Naive thymus-derived CD4-positive, alpha-beta T cell (primary cell): ENCODE data around the gene BATF3. TPM values are rescaled to one million over a fixed set of nuclear protein-coding genes. Genes with fewer than 3 reads are reported as not detected.
A peak's percentile ranks its signal among the peaks of the same experiment; 100 is the strongest.

Experiments
- ATAC-seq: fragments of 150-1000 bp; cut with Tn5 transposase; 2 replicates; pipeline ENCODE4 v1.10.0; 2021; ENCODE audit warnings: mild to moderate bottlenecking, moderate library complexity
- CTCF ChIA-PET: fragments of 350-600 bp; sonication (Branson Sonifier 250); formaldehyde crosslinking; loops from one replicate; lab custom pipeline; 2021; ENCODE audit warnings: antibody characterized with exemption; lab: Charles Lee
- POLR2A ChIA-PET: fragments of 350-600 bp; sonication (Branson Sonifier 250); formaldehyde crosslinking; loops from one replicate; lab custom pipeline; 2021; ENCODE audit warnings: antibody characterized with exemption, inconsistent platforms; lab: Charles Lee
- DNase-seq, 9 donors: peaks; one replicate each; pipeline versions ENCODE4 v3.0.0 to v3.0.0-alpha.2; 2020 to 2022; ENCODE audit warnings: mixed read lengths in 1 of 9
- H3K27ac ChIP-seq: one replicate; pipeline ENCODE4 v1.7.0; 2013; ENCODE audit warnings: mild to moderate bottlenecking, low read depth, low read length, moderate library complexity
- H3K27me3 ChIP-seq, 2 donors: one replicate each; pipeline ENCODE4 v1.7.0; 2013; ENCODE audit warnings: low read length in 2 of 2, mild to moderate bottlenecking in 2 of 2, moderate library complexity in 2 of 2; ENCODE audit not compliant: control insufficient read depth in 2 of 2, insufficient read depth in 2 of 2
- H3K36me3 ChIP-seq, 3 experiments: 1 replicate in 2 of 3; 2 replicates in 1 of 3; pipeline ENCODE4 v1.7.0; 2013; ENCODE audit warnings: low read length in 3 of 3, mild to moderate bottlenecking in 3 of 3, moderate library complexity in 1 of 3; ENCODE audit not compliant: insufficient read depth in 3 of 3, control insufficient read depth in 2 of 3
- H3K4me1 ChIP-seq, 2 donors: one replicate each; pipeline ENCODE4 v1.7.0; 2013; ENCODE audit warnings: low read length in 2 of 2, mild to moderate bottlenecking in 2 of 2, moderate library complexity in 1 of 2; ENCODE audit not compliant: control insufficient read depth in 2 of 2, insufficient read depth in 2 of 2
- H3K4me3 ChIP-seq: 2 replicates; pipeline ENCODE4 v1.7.0; 2013; ENCODE audit warnings: mild to moderate bottlenecking, low read length
- H3K9me3 ChIP-seq, 3 experiments: 1 replicate in 2 of 3; 2 replicates in 1 of 3; pipeline ENCODE4 v1.7.0; 2013; ENCODE audit warnings: low read length in 3 of 3; ENCODE audit not compliant: control insufficient read depth in 2 of 3
- H3K27ac Mint-ChIP-seq, 9 donors: one replicate each; pipeline ENCODE4 v1.8.0; 2020 to 2022; ENCODE audit warnings: mixed read lengths in 9 of 9, mild to moderate bottlenecking in 8 of 9, moderate library complexity in 5 of 9, inconsistent platforms in 2 of 9
- H3K27me3 Mint-ChIP-seq, 5 donors: one replicate each; pipeline ENCODE4 v1.8.0; 2021 to 2022; ENCODE audit warnings: mixed read lengths in 5 of 5, mild to moderate bottlenecking in 1 of 5
- H3K36me3 Mint-ChIP-seq, 5 donors: one replicate each; pipeline ENCODE4 v1.8.0; 2020 to 2022; ENCODE audit warnings: mixed read lengths in 5 of 5, mild to moderate bottlenecking in 3 of 5, inconsistent platforms in 1 of 5
- H3K4me1 Mint-ChIP-seq, 7 donors: one replicate each; pipeline ENCODE4 v1.8.0; 2020 to 2022; ENCODE audit warnings: mixed read lengths in 7 of 7, mild to moderate bottlenecking in 3 of 7, inconsistent platforms in 1 of 7
- H3K4me3 Mint-ChIP-seq, 10 donors: one replicate each; pipeline ENCODE4 v1.8.0; 2020 to 2022; ENCODE audit warnings: mild to moderate bottlenecking in 10 of 10, mixed read lengths in 10 of 10, moderate library complexity in 6 of 10, inconsistent platforms in 2 of 10
- H3K9me3 Mint-ChIP-seq, 11 donors: one replicate each; pipeline ENCODE4 v1.8.0; 2020 to 2022; ENCODE audit warnings: mixed read lengths in 11 of 11, mild to moderate bottlenecking in 4 of 11, inconsistent platforms in 1 of 11, moderate library complexity in 1 of 11
- intact Hi-C, 2 donors: fragments of 100-400 bp; cut with micrococcal nuclease; formaldehyde crosslinking; loops; one replicate each; pipeline ENCODE4 v1.15.1; 2023
- polyA plus RNA-seq, 2 donors: library from polyadenylated mRNA; unstranded; fragments of 300-500 nt; fragmentation: Illumina TruSeq; gene quantifications; one replicate each; pipeline ENCODE4 v1.2.3, GENCODE V29; 2021
- total RNA-seq, 6 experiments: library from RNA in 5 of 6; stranded (reverse) in 5 of 6; gene quantifications; 1 replicate in 5 of 6; 2 replicates in 1 of 6; pipeline ENCODE4 v1.2.3 and lab custom pipeline; 2021 to 2026

The BATF3 gene
- total and polyA plus RNA-seq, 7 experiments from 2014 or later, result 0.27 to 40.2 (median 1.1) TPM

GRCh38 chr1:212700892-212701819 is 1.5 kb upstream of the BATF3 start:
- Mint-ChIP-seq H3K27ac (peak overlapping the region; percentile 40 to 91 (median 68)), H3K27me3 (peaks cover 0 to 31% (median 4%) of the 10 kb centered on the region in 5 donors), H3K9me3 (no peaks in the 10 kb centered on the region), H3K4me1 (peaks cover 28 to 51% (median 41%) of the 10 kb centered on the region in 7 donors), H3K4me3 (peak overlapping the region; percentile 83 to 91 (median 88)), H3K36me3 (peaks cover 0 to 7% (median 0%) of the 10 kb centered on the region in 5 donors)
- Histone ChIP-seq H3K4me1 (peaks cover 9 to 20% of the 10 kb centered on the region in 2 donors), H3K36me3 (no peaks in the 10 kb centered on the region), H3K9me3 (no peaks in the 10 kb centered on the region), H3K27ac (peak overlapping the region; percentile 61), H3K4me3 (peak overlapping the region; percentile 51), H3K27me3 (no peaks in the 10 kb centered on the region)
- intact Hi-C loops, result loop anchor here (1.0 to 5.0 kb wide), 8 partner anchors 8 to 158 kb away; partner anchors contain the start of genes ATF3 (in 1 of the 2), FLVCR1 (in 1 of the 2), NSL1 (in 1 of the 2) and TATDN3 (in 1 of the 2)
- CTCF ChIA-PET, result interaction anchor here (0.6 to 1.7 kb wide), 8 partner anchors 19 to 224 kb away, joined by 3 to 9 read pairs (median 4); no protein-coding TSS in a partner anchor
- ATAC-seq (peak; percentile 31), DNase-seq (peak in 6 of 9 donors; percentile 13 to 25 (median 16))
- POLR2A ChIA-PET, result interaction anchor here (0.8 to 1.0 kb wide), 3 partner anchors 22 to 91 kb away, joined by 3 read pairs; no protein-coding TSS in a partner anchor

GRCh38 chr1:212700223-212700891 is 717 bp upstream of the BATF3 start:
- CTCF ChIA-PET, result interaction anchor here (0.6 to 1.7 kb wide), 5 partner anchors 20 to 62 kb away, joined by 3 to 9 read pairs (median 4); no protein-coding TSS in a partner anchor
- H3K4me3 Mint-ChIP-seq, result peak overlapping the region; percentile 83 to 91 (median 88)
- H3K27ac Mint-ChIP-seq, result peak overlapping the region; percentile 40 to 91 (median 69)
- H3K9me3 Mint-ChIP-seq, result no peaks in the 10 kb centered on the region
- POLR2A ChIA-PET, result interaction anchor here (1.0 kb wide), 1 partner anchor 23 kb away, joined by 3 read pairs; no protein-coding TSS in a partner anchor
- H3K27me3 ChIP-seq, result no peaks in the 10 kb centered on the region
- H3K27ac ChIP-seq, result peak overlapping the region; percentile 61
- peak; percentile 58 for ATAC-seq
- H3K4me1 Mint-ChIP-seq, result peaks cover 28 to 53% (median 46%) of the 10 kb centered on the region in 7 donors
- intact Hi-C loops, result loop anchor here (1.0 to 5.0 kb wide), 6 partner anchors 37 to 158 kb away; partner anchors contain the start of genes ATF3 (in 1 of the 2) and FLVCR1 (in 1 of the 2)
- peaks cover 0 to 31% (median 5%) of the 10 kb centered on the region in 5 donors for H3K27me3 Mint-ChIP-seq
- H3K36me3 ChIP-seq, result no peaks in the 10 kb centered on the region
- H3K9me3 ChIP-seq, result no peaks in the 10 kb centered on the region
- peak overlapping the region; percentile 51 for H3K4me3 ChIP-seq
- peaks cover 9 to 20% of the 10 kb centered on the region in 2 donors for H3K4me1 ChIP-seq
- peak; percentile 5 to 74 (median 41) for DNase-seq
- peaks cover 0 to 7% (median 0%) of the 10 kb centered on the region in 5 donors for H3K36me3 Mint-ChIP-seq

- no peaks in the 10 kb centered on the region for H3K27me3 ChIP-seq
- no peak overlapping the region for H3K27ac ChIP-seq
- DNase-seq, result peak; percentile 11 to 69 (median 40)
- ChIA-PET CTCF (interaction anchor here (0.6 to 1.3 kb wide), 5 partner anchors 42 to 95 kb away, joined by 3 to 4 read pairs (median 4); no protein-coding TSS in a partner anchor), POLR2A (interaction anchor here (1.0 to 1.1 kb wide), 2 partner anchors 42 to 92 kb away, joined by 3 read pairs; partner anchors contain the start of genes NSL1 and TATDN3)
- Mint-ChIP-seq H3K27me3 (peaks cover 0 to 31% (median 5%) of the 10 kb centered on the region in 5 donors), H3K36me3 (peaks cover 0 to 7% (median 0%) of the 10 kb centered on the region in 5 donors), H3K9me3 (no peaks in the 10 kb centered on the region), H3K27ac (peak overlapping the region in 7 of 9 donors; percentile 7 to 68 (median 47)), H3K4me3 (peak overlapping the region; percentile 79 to 90 (median 85)), H3K4me1 (peaks cover 28 to 53% (median 46%) of the 10 kb centered on the region in 7 donors)
- no peaks in the 10 kb centered on the region for H3K9me3 ChIP-seq
- H3K4me1 ChIP-seq, result peaks cover 9 to 20% of the 10 kb centered on the region in 2 donors
- no peaks in the 10 kb centered on the region for H3K36me3 ChIP-seq
- intact Hi-C loops, result loop anchor here (1.0 to 2.0 kb wide), 7 partner anchors 22 to 414 kb away; partner anchors contain the start of gene PPP2R5A (in 1 of the 2)
- peak; percentile 79 for ATAC-seq
- peak overlapping the region; percentile 56 for H3K4me3 ChIP-seq
Observed at GRCh38 chr1:212699104-212699624, 476 bp downstream of the BATF3 start.

- peak overlapping the region in 7 of 9 donors; percentile 7 to 76 (median 68) for H3K27ac Mint-ChIP-seq
- H3K4me3 Mint-ChIP-seq, result peak overlapping the region; percentile 79 to 90 (median 85)
- ATAC-seq (no peak), DNase-seq (peak in 1 of 9 donors; percentile 9)
- H3K4me1 ChIP-seq, result peaks cover 9 to 20% of the 10 kb centered on the region in 2 donors
- H3K4me3 ChIP-seq, result peak overlapping the region; percentile 56
- no peaks in the 10 kb centered on the region for H3K9me3 Mint-ChIP-seq
- H3K27me3 Mint-ChIP-seq, result peaks cover 0 to 31% (median 5%) of the 10 kb centered on the region in 5 donors
- no peaks in the 10 kb centered on the region for H3K36me3 ChIP-seq
- no peak overlapping the region for H3K27ac ChIP-seq
- peaks cover 0 to 7% (median 0%) of the 10 kb centered on the region in 5 donors for H3K36me3 Mint-ChIP-seq
- ChIA-PET CTCF (interaction anchor here (0.6 to 1.3 kb wide), 7 partner anchors 34 to 96 kb away, joined by 3 to 4 read pairs (median 4); no protein-coding TSS in a partner anchor), POLR2A (interaction anchor here (0.9 to 1.5 kb wide), 4 partner anchors 16 to 93 kb away, joined by 3 to 5 read pairs (median 3); partner anchors contain the start of genes NSL1 and TATDN3)
- H3K9me3 ChIP-seq, result no peaks in the 10 kb centered on the region
- peaks cover 28 to 53% (median 46%) of the 10 kb centered on the region in 7 donors for H3K4me1 Mint-ChIP-seq
- H3K27me3 ChIP-seq, result no peaks in the 10 kb centered on the region
- intact Hi-C loops, result loop anchor here (1.0 to 2.0 kb wide), 7 partner anchors 22 to 413 kb away; partner anchors contain the start of gene PPP2R5A (in 1 of the 2)
Observed at GRCh38 chr1:212698467-212699103, 1.1 kb downstream of the BATF3 start.

- intact Hi-C loops, result no loop called here
- Histone ChIP-seq H3K9me3 (no peaks in the 10 kb centered on the region), H3K27me3 (no peaks in the 10 kb centered on the region), H3K36me3 (no peaks in the 10 kb centered on the region), H3K4me1 (peaks cover 9 to 20% of the 10 kb centered on the region in 2 donors), H3K27ac (no peak overlapping the region), H3K4me3 (no peak overlapping the region)
- ATAC-seq (no peak), DNase-seq (no peak)
- Mint-ChIP-seq H3K27ac (peak overlapping the region in 3 of 9 donors; percentile 44 to 70 (median 65)), H3K36me3 (peaks cover 0 to 7% (median 0%) of the 10 kb centered on the region in 5 donors), H3K9me3 (no peaks in the 10 kb centered on the region), H3K4me1 (peaks cover 21 to 41% (median 36%) of the 10 kb centered on the region in 7 donors), H3K4me3 (peak overlapping the region in 2 of 10 donors; percentile 24 to 32), H3K27me3 (peaks cover 0 to 28% (median 5%) of the 10 kb centered on the region in 5 donors)
- POLR2A ChIA-PET, result interaction anchor here (1.5 kb wide), 1 partner anchor 57 kb away, joined by 5 read pairs; no protein-coding TSS in a partner anchor
- CTCF ChIA-PET, result interaction anchor here (0.6 kb wide), 1 partner anchor 181 kb away, joined by 3 read pairs; no protein-coding TSS in a partner anchor
Observed at GRCh38 chr1:212696721-212697331, 2.8 kb downstream of the BATF3 start.
